Lower lobe of right lung (tissue), 2 donors: ENCODE results near the gene HLF. TPM values are rescaled to one million over a fixed set of nuclear protein-coding genes. Genes with fewer than 3 reads are reported as not detected.

Source experiments
- ATAC-seq, 2 donors: fragments of 200-7000 bp; cut with Tn5 transposase; one replicate each; pipeline ENCODE4 v1.9.1; 2020 to 2022; ENCODE audit warnings: mild to moderate bottlenecking in 2 of 2, moderate library complexity in 2 of 2
- DNase-seq: peaks from one replicate; pipeline ENCODE4 v3.0.0-alpha.2; 2020
- H3K27ac ChIP-seq: fragments of 200-600 bp; one replicate; pipeline ENCODE4 v1.8.0; 2022
- H3K27me3 ChIP-seq: fragments of 200-600 bp; one replicate; pipeline ENCODE4 v1.8.0; 2022; ENCODE audit warnings: low read depth
- H3K36me3 ChIP-seq: fragments of 200-600 bp; one replicate; pipeline ENCODE4 v1.8.0; 2022; ENCODE audit warnings: mild to moderate bottlenecking
- H3K4me1 ChIP-seq: fragments of 200-600 bp; one replicate; pipeline ENCODE4 v1.8.0; 2022
- H3K4me3 ChIP-seq: fragments of 200-600 bp; one replicate; pipeline ENCODE4 v1.8.0; 2022; ENCODE audit warnings: mild to moderate bottlenecking
- H3K9me3 ChIP-seq: fragments of 200-600 bp; one replicate; pipeline ENCODE4 v1.8.0; 2022
- intact Hi-C: fragments of 100-400 bp; cut with DNase I; formaldehyde crosslinking; loops from one replicate; pipeline ENCODE4 v1.11.0; 2022
- total RNA-seq: library from RNA; stranded (reverse); fragmentation: NEBNext Ultra II Directional; extraction: Animal tissue kit (Norgen Biotek cat#: 25700); gene quantifications from one replicate; pipeline ENCODE4 v1.2.1, GENCODE V29; 2021
- TF ChIP-seq, protein P1 (sequence below): fragments of 200-600 bp; IDR thresholded peaks from one replicate; pipeline ENCODE4 v1.8.0; 2022; ENCODE audit warnings: antibody characterized with exemption, mild to moderate bottlenecking
- donor health status: DM: no; HTN: yes; CAD: no; lungs with severe emphysema.

Gene HLF
- total RNA-seq, 1 donor from 2014 or later, result 29.4 TPM

GRCh38 chr17:55366020-55366481 is 101.3 kb downstream of the HLF start:
- Histone ChIP-seq H3K27me3 (no peaks in the 10 kb centered on the region), H3K4me3 (no peak overlapping the region), H3K4me1 (no peaks in the 10 kb centered on the region), H3K9me3 (no peaks in the 10 kb centered on the region), H3K36me3 (no peaks in the 10 kb centered on the region), H3K27ac (no peak overlapping the region)
- intact Hi-C loops, result no loop called here
- DNase-seq (no peak), ATAC-seq (no peak)
- TF ChIP-seq, protein P1, sequence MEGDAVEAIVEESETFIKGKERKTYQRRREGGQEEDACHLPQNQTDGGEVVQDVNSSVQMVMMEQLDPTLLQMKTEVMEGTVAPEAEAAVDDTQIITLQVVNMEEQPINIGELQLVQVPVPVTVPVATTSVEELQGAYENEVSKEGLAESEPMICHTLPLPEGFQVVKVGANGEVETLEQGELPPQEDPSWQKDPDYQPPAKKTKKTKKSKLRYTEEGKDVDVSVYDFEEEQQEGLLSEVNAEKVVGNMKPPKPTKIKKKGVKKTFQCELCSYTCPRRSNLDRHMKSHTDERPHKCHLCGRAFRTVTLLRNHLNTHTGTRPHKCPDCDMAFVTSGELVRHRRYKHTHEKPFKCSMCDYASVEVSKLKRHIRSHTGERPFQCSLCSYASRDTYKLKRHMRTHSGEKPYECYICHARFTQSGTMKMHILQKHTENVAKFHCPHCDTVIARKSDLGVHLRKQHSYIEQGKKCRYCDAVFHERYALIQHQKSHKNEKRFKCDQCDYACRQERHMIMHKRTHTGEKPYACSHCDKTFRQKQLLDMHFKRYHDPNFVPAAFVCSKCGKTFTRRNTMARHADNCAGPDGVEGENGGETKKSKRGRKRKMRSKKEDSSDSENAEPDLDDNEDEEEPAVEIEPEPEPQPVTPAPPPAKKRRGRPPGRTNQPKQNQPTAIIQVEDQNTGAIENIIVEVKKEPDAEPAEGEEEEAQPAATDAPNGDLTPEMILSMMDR, result no peak

- TF ChIP-seq, protein P1, result no peak
- no peaks in the 10 kb centered on the region for H3K9me3 ChIP-seq
- H3K27me3 ChIP-seq, result no peaks in the 10 kb centered on the region
- H3K27ac ChIP-seq, result no peak overlapping the region
- DNase-seq (no peak), ATAC-seq (no peak)
- H3K4me3 ChIP-seq, result no peak overlapping the region
- H3K4me1 ChIP-seq, result no peaks in the 10 kb centered on the region
- intact Hi-C loops, result no loop called here
- H3K36me3 ChIP-seq, result no peaks in the 10 kb centered on the region
These were observed 103.9 kb downstream of the HLF start for GRCh38 chr17:55368706-55369105.

Other genes starting within 250 kb of the HLF start
- 23.1 TPM for gene MMD, start 156.9 kb downstream of the HLF start, total RNA-seq
- not detected for gene SMIM36, start 246.5 kb downstream of the HLF start, total RNA-seq